HT-29 (cell line): Measurements from ENCODE around the gene PFKFB4. TPM values are rescaled to one million over a fixed set of nuclear protein-coding genes. Genes with fewer than 3 reads are reported as not detected.
"Not testable (repeated sequence)": the region's sequence is repeated elsewhere in the genome, so short reads cannot be mapped to it uniquely, and the experiment has no call there.

ENCODE experiments used
- DNase-seq: peaks from one replicate; pipeline ENCODE4 v3.0.0-alpha.2; 2015; ENCODE audit warnings: low spot score
- total RNA-seq: library from RNA; depleted of rRNA; stranded (reverse); fragments of >200 nt; shearing (Covaris generic); gene quantifications from 2 replicates; pipeline ENCODE4 v1.2.3, GENCODE V29; 2014

The PFKFB4 gene
- total RNA-seq, 1 experiment from 2014 or later: 5.0 TPM

DNA sequence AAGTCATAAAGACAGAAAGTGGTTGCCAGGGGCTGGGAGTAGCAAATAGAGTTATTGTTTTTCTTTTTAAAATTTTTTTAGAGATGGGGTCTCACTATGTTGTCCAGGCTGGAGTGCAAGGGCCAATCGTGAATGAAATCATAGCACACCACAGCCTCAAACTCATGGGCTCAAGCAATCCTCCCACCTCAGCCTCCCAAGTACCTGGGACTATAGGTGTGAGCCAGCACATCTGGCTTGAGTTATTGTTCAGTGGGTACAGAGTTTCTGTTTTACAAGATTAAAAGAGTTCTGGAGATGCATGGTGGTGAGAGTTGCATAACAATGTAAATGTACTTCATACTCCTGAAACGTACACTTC, 23.6 kb downstream of the PFKFB4 start:
- DNase-seq: no peak

DNA sequence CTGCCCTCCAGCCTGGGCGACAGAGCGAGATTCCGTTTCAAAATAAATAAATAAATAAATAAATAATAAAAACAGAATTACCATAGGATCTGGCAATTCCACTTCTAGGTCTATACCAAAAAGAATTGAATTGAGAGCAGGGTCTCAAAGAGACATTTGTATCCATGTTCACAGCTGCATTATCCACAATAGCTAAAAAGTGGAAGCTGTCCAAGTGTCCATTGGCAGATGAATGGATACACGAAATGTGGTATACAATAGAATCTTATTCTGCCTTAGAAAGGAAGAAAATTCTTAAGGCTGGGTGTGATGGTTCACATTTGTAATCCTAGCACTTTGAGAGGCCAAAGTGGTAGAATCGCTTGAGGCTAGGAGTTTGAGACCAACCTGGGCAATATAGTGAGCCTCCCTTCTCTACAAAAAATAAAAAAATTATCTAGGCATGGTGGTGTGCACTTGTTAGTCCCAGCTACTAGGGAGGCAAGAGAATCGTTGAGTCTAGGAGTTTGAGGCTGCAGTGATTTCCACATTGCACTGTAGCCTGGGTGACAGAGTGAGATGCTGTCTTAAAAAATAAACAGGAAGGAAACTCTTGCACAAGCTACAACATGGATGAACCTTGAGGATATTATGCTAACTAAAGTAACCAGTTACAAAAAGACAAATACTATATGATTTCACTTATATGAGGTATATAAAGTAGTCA, 24.2 kb downstream of the PFKFB4 start:
- DNase-seq: no peak

DNA sequence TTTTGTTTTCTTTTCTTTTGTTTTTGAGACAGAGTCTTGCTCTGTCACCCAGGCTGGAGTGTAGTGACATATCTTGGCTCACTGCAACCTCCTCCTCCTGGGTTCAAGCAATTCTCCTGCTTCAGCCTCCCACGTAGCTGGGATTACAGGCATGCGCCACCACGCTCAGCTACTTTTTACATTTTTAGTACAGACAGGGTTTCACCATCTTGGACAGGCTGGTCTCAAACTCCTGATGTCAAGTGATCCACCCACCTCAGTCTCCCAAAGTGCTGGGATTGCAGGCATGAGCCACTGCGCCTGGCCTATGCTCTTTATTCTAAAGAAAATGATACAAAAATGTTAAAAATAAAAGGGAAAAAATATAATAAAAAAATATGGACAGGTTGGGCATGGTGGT, 25.9 kb downstream of the PFKFB4 start:
- DNase-seq: not testable (repeated sequence)

DNA sequence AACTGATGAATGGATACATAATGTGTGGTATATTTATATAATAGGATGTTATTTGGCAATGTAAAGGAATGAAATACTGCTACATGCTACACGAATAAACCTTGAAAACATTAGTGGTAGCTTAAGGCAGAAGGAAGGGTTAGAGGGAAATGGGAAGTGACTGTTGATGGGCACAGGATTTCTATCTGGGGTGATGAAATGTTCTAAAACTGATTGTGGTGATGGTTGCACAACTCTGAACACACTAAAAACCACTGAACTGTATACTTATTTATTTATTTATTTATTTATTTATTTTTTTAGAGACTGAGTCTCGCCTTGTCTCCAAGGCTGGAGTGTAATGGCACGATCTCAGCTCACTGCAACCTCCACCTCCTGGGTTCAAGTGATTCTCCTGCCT, 27.8 kb downstream of the PFKFB4 start:
- DNase-seq: no peak

DNA sequence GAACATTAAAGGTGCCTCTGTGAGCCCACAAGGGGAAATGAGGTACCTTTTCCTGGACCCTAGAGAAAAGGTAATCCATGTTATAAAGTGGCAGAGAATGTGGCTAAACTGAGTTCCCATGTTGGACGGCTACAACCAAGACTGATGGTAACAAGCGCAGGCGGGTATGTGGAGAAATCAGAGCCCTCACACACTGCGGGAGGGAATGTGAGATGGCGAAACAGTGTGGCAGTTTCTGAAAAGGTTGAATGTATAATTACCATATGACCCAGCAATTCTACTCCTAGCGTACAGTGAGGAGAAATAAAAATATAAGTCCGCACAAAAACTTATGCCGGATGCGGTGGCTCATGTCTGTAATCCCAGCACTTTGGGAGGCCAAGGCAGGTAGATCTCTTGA, 28.6 kb downstream of the PFKFB4 start:
- DNase-seq: no peak

DNA sequence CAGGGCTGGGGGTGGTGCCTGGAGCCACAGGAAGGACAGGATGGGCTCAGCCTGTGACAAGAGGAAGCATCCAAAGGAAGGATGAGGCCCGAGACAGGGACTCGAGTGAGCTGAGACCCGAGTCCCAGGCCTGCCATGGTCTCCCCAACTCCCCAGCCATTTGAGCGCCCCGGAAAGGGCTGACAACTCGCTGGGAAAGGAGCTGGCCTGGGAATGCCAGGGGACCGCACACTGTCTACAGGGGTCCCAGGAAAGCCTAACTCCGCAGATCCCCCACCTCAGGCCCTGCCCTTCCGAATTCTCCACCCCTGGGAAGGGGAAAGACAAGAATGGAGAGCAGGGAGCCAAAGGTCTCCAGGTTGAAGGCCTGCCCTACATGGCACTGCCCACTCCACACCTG, 31.6 kb downstream of the PFKFB4 start:
- DNase-seq: no peak

DNA sequence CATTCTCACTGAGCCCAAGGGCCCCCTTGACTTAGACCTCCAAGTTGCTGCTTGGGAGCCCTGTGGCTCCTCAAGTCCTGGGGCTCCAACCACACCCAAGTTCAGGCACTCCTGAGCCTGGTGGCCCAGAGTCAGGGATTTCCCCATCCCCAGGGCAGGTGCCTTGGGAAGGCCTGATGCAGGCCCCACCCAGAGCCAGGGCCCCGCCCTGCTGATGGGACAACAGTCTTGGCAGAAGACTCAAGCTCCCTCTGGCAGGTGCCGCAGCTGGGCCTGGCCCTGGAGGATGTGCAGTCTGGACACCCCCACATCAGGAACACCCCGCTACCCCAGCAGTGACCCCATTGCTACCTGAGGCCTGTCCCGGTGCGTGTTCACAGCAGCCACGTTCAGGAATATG, 35.0 kb downstream of the PFKFB4 start:
- no peak for DNase-seq

DNA sequence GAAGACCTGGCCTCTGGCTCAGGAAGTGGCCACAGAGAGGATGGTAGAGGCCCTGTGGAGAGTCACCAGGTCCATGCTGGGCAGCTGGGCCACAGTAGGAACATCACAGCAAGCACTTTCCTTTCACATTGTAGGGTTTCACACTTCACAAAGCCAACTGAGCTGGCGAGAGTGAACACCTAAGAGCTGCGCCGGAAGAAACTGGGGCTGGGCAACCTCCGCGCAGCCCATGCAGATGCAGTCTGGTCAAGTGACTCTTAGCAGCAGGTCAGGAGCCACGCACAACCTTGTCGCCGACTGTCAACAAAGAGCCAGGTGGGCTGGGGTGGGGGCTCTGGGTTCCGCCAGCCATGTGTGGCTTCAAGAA, 37.3 kb downstream of the PFKFB4 start:
- DNase-seq: no peak

DNA sequence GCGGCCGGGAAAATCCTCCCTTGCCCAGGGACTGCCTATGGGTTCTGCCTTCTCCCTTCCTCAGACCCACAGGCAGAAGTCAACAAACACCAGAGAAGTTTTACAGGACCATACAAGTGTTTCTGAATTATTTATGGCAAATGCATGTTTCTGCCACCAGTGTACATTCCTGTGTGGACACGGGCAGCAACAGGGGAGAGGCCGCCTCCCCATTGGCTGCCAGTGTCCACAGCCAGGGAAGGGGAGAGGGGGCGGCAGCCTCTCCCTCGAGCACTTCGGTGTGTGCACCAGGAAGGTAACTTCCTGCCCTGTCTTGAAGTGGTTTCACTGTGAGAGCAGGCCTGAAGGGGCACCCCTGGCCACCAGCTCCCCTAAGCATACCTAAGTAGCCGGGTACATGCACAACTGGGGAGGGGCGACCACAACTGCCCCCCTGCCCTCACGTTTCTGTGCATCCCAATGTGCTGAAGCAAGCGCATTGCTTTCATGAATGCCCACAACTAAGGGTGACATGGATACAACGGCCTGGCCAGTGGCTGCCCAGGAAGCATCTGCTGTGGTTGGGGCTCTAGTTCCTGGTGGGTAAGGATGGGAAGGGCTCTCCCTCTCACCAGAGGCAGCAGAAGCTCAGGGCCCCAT, 37.8 kb downstream of the PFKFB4 start:
- DNase-seq: no peak

DNA sequence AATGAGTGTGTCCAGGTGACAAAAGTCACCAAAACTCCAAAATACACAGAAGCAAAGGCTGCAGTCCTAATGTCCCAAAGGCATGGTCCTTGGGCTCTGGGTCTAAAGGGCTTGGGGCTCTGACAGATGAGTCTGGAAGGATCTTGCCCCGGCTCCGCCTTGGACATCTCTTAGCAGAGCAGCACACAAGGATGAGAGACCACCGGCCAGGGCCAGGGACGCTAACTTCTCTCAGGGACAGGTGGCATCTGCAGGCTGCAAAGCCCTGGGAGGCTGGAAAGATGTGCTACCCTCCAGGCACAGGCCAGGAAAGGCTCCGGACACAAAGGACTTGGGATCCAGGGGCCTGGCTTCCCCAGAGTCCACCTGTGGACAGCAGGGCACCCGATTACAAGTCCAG, 38.5 kb downstream of the PFKFB4 start:
- DNase-seq: no peak

DNA sequence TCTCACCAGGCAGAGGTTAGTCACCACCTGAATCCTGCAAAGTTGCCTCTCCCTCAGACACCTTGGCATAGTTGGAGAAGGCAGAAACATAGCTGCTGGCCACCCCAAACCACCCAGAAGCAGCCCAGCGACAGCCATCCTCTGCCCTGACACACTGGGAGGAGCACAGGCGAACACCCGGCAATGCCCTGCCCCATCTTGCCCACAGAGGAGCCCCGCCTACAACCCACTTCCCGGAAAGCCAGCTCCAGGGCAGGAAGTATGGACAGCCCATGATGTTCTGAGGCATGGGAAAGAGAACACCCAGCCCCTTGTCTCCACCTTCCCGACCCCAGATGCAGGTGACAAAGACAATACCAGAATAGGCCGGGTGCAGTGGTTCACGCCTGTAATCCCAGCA, 40.0 kb downstream of the PFKFB4 start:
- no peak for DNase-seq

DNA sequence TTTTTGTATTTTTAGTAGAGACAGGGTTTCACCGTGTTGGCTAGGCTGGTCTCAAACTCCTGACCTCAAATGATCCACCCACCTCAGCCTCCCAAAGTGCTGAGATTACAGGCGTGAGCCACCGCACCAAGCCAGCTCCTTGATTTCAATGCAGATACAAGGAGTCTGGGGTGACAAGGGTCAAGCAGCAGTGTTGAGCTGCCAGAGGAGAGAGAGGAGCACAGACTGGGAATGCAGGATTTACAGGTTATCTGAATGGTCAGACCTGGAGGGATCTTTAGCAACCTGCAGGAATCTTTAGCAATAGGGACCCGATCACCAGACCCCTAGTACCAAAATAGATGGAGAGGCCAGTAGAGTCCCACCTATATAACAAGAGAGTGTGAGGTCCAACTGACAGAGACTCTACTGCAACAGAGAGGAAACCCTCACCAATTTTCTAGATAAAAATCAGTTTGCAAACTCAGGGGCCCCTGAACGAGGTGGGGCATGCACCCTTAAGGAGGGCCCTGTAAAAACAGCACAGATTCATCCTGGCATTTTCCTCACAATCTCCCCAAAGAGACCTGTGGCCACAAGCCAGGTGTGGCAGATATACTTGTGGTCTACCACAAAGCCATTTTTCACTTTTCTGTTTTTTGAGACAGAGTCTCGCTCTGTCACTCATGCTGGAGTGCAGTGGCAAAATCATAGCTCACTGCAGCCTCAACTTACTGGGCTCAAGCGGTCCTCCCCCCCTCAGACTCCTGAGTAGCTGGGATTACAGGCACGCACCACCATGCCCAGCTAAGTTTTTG, 42.0 kb downstream of the PFKFB4 start:
- no peak for DNase-seq

DNA sequence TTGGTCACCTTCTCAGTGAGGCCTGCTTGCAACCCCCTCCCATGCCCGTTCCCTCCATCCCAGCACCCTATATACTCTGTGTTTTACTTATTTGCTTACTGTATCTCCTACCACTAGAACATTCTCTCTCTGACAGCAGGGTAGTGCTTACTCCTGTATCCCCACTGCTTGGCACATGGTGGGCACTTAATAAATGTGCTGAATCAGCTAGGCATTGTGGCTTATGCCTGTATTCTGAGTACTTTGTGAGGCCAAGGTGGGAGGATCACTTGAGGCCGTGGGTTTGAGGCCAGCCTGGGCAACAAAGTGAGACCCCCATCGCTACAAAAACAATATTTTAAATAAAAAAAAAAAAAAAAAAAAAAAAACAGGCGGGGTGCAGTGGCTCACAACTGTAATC, 45.1 kb downstream of the PFKFB4 start:
- DNase-seq: no peak

DNA sequence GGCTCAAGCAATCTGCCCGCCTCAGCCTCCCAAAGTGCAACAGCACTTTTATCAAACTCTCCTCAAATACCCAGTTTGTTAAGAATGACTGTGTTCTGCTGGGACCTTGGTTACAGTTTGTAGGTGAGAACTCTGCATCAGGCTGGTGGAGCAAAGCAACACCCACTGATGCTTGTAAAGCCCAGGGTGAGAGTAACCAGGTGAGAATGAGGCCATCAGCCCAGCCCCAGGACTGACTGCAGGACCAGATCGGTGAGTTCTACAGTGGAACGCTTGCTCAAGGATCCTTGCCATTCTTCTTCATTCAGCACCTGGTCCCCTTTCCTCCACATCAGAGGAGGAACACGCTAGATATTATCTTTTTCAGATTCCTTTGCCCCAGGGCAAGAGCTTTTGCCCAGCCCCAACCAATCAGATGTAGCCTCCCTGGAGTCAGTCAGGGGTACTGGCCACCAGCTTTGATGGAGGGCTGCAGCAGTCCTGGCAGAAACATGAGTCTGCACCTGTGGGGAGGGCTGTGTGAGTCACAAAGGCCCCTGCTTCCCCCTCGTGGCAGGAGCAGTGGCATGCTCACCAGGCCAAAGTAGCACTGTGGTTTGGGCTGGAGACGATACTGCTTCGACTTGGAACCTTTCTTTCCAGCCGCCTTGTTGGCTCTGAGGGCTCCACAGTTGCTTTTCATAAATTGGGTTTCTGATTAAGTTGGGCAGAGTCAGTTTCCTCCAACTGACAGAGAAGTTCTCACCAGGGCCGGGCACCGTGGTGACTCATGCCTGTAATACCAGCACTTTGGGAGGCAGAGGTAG, 49.1 kb downstream of the PFKFB4 start:
- DNase-seq: peak; percentile 81

DNA sequence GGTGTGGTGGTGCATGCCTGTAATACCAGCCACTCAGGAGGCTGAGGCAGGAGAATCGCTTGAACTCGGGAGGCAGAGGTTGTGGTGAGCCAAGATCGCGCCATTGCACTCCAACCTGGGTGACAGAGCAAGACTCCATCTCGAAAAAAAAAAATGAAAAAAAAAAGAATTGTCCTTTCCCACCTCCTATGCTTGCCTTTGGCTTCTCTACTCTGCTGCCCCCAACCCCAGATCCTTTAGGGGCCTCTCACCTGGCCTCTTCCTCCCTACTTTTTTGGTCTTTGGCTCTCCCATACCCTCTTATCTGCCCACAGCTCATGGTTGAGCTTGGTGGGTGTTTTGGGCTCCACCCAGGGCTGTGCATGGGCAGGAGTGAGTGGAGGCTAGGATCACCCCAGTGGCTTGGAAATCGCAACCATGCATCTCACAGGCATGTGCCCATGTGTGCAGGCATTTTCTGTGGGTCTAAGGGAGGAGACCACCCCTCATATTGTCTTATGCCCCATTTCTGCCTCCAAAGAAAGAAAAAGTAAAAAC, 50.6 kb downstream of the PFKFB4 start:
- no peak for DNase-seq

DNA sequence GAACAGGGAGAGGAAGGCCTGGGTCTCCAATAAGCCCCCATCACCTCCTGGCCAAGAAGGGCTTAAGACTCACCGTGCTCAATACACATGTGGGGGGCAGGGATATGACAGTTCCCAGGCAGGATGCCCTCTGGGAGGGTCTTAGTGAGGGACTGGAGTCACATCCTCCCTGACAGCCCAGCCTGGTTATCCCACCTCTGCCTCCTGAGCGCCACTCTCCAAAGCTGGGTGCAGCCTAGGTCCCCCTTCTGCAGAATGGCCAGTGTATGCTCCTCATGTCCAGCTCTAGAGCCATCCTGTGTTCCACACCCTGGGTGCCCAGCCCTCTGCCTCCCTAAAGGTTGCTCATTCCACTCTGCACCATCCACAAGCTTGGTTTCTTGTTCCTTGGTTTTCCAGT, 51.5 kb downstream of the PFKFB4 start:
- DNase-seq: no peak

DNA sequence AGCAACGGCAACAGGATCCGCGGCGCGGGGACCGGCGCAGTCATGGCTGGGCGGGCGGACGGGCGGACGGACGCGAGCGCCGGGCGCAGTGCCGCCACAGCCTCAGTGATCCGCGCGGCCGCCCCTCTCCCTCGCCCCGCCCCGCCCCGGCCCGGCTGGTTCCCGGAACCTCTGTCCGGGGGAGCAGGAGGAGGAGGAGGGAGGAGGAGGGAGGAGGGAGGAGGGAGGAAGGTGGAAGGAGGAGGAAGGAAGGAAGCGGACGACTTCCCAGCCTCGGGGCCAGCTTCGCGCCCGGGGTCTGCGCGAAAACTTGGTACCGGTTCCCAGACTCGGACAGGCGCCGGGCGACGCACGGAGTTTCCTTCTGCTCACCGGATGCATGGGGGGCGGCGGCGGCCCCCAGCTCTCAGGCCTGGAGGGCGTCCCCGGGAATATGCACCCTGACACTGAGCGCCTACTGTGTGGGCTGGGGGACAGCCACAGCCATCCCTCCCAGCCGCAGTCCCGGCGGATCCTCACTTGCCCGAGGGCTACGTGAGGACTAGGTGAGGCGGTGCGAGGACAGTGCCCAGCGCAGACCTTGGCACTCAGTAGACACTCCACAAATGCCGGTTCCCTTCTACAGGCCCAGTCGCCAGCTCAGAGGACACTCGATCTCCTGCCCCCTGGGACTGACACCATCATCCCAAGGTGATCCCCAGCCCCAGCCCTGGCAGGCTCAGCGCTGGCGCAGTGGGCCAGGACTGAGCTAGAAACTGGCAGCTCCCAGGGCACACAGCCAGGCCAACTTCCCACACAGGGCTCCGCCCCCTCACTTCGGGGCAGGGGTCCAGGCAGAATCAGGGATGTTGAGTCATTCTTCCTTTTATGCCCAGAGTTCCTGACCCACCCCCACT, 52.3 kb downstream of the PFKFB4 start, which contains the start of gene SHISA5:
Gene SHISA5 (minus strand): TSS at position 124 of the 896 bp plus-strand sequence. CDS start 80 bp downstream, at position 44.
- no peak for DNase-seq

DNA sequence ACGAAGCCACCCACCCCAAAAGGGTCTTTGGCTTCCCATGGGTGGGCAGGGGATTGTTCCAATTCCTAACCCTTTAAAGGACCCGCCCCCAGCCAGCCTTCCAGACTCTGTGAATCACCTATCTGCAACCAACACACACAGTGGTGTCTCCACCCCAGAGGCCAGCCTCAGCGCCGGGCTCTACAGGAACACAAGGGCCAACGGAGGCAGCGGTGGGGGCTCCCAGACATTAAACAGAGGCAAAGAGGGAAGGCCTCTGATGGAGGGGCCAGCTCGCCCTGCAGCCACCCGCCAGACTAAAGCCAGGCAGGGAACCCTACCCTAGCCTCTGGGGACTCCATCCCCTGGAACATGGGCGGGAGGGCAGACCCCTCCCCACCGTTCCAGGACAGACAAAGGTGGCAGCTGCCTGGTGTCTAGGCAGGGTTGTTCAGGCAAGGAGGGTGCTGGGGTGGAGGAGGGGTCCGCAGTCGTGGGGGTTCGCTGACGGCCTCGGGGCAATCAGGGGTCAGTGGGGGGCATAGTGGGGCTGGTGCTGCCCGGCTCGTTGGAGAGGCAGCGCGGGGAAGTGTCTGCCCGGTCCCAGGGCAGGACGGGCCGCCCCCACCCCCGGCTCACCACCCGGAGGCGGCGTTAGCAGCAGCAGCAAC, 53.1 kb downstream of the PFKFB4 start:
- no peak for DNase-seq

DNA sequence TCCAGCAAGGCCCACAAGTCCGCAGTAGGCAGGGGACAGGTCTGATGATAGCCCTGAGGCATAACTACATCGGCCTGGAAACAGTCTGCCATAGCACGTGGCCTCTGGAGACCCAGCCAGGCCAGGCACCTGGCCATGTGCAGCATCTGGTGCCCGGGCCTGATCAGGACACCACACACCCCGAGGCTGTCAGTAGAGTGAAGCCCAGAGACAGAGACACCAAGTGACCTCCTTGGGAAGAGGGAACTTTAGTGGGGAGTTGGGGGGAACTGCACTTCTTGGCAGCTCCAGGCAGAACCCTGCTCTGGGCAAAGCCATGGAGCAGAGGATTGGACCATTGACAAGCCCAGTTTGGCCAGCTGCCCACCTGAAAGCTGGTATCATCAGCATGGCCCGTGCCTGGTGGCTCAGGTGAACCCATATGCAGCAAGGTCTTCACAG, 53.9 kb downstream of the PFKFB4 start:
- no peak for DNase-seq

DNA sequence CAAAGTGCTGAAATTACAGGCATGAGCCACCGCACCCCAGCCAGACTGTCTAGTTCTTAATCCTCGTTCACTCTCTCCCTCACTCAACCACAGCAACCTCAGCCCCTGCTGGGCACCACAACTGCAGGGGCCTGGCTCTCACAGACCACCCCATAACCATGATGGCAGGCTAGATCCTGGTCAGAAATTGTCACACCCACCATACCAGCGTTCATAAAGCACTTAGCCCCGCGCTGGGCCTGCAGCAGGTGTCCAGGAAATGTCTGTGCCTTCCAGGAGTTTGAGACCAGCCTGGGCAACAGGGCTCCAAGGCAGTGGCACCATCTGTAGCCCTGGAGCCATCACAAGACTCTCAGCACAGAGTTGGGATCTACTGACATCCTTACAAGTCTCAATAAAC, 54.5 kb downstream of the PFKFB4 start:
- DNase-seq: no peak
